HG03469 (cell line): ENCODE measurements around the gene GIPC2.

Experiments
- ATAC-seq: cut with Tn5 transposase; IDR thresholded peaks from one replicate; pipeline ENCODE4 v1.9.1; 2021; ENCODE audit warnings: mild to moderate bottlenecking, moderate library complexity, moderate number of reproducible peaks; ENCODE audit not compliant: unreplicated experiment

The GIPC2 gene

GRCh38 chr1:78143152-78143551 lies 97.4 kb downstream of the GIPC2 start:
- peak; percentile 55 for ATAC-seq

- no peak for ATAC-seq
These were observed 97.9 kb downstream of the GIPC2 start for GRCh38 chr1:78143673-78144072.

- peak; percentile 74 for ATAC-seq
These were observed 99.4 kb downstream of the GIPC2 start for GRCh38 chr1:78145105-78145580.

GRCh38 chr1:78146205-78146771 lies 100.5 kb downstream of the GIPC2 start:
- no peak for ATAC-seq

- ATAC-seq: no peak
These were observed 101.3 kb downstream of the GIPC2 start for GRCh38 chr1:78147031-78147430.

GRCh38 chr1:78153092-78153736 lies 107.4 kb downstream of the GIPC2 start:
- no peak for ATAC-seq

- no peak for ATAC-seq
These were observed 109.4 kb downstream of the GIPC2 start for GRCh38 chr1:78155121-78155520.

- ATAC-seq: no peak
These were observed 111.2 kb downstream of the GIPC2 start for GRCh38 chr1:78156805-78157521.

GRCh38 chr1:78165816-78166215 lies 120.0 kb downstream of the GIPC2 start:
- ATAC-seq: no peak

- ATAC-seq: no peak
These were observed 122.5 kb downstream of the GIPC2 start for GRCh38 chr1:78168306-78168705.

- no peak for ATAC-seq
These were observed 125.1 kb downstream of the GIPC2 start for GRCh38 chr1:78170859-78171258.

- no peak for ATAC-seq
These were observed 126.2 kb downstream of the GIPC2 start for GRCh38 chr1:78171736-78172590.

- no peak for ATAC-seq
These were observed 130.7 kb downstream of the GIPC2 start for GRCh38 chr1:78176448-78176847.

GRCh38 chr1:78177708-78178270 lies 132.0 kb downstream of the GIPC2 start:
- no peak for ATAC-seq

GRCh38 chr1:78178816-78179215 lies 133.1 kb downstream of the GIPC2 start:
- ATAC-seq: no peak

GRCh38 chr1:78184460-78185072 lies 138.8 kb downstream of the GIPC2 start:
- peak; percentile 58 for ATAC-seq
